22Rv1 (cell line): ENCODE data around the gene TFF2.

ENCODE experiments used
- ZFX ChIP-seq: fragments of 450-650 bp; IDR thresholded peaks from 2 replicates; pipeline ENCODE4 v1.6.1; 2017; ENCODE audit warnings: antibody characterized with exemption, borderline replicate concordance
- TF ChIP-seq, protein P1 (sequence below): fragments of 450-650 bp; IDR thresholded peaks from 2 replicates; pipeline ENCODE4 v1.5.1; 2017; ENCODE audit warnings: mild to moderate bottlenecking

- TF ChIP-seq, protein P1, sequence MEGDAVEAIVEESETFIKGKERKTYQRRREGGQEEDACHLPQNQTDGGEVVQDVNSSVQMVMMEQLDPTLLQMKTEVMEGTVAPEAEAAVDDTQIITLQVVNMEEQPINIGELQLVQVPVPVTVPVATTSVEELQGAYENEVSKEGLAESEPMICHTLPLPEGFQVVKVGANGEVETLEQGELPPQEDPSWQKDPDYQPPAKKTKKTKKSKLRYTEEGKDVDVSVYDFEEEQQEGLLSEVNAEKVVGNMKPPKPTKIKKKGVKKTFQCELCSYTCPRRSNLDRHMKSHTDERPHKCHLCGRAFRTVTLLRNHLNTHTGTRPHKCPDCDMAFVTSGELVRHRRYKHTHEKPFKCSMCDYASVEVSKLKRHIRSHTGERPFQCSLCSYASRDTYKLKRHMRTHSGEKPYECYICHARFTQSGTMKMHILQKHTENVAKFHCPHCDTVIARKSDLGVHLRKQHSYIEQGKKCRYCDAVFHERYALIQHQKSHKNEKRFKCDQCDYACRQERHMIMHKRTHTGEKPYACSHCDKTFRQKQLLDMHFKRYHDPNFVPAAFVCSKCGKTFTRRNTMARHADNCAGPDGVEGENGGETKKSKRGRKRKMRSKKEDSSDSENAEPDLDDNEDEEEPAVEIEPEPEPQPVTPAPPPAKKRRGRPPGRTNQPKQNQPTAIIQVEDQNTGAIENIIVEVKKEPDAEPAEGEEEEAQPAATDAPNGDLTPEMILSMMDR, result no peak
- TF ChIP-seq ZFX, result no peak
Observed at GRCh38 chr21:42305707-42306147, 45.1 kb downstream of the TFF2 start.
